ENCODE results near the gene MAP3K5. TPM values are rescaled to one million over a fixed set of nuclear protein-coding genes. Genes with fewer than 3 reads are reported as not detected.
"Not testable (repeated sequence)": the region's sequence is repeated elsewhere in the genome, so short reads cannot be mapped to it uniquely, and the experiment has no call there.

Gene MAP3K5
- total RNA-seq, 1 donor from 2014 or later: 0.02 TPM

DNA sequence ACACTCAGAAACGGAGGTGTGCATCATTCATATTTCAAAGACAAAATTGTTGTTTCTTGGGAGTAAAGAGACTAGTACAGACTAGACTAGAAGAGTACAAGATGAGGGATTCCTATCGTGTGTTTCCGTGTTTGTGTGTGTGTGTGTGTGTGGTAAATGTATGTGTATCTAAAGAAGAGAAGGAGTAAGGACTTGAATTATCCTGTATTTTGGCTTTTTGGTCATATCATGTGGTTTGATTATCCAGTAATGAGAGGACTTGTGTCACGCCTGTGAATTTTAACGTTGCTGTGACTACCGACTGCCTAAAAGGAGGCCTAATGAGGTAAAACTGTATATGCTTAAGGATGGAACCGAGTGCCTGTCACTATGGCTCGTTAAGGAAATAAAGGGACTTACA lies 197.6 kb downstream of the MAP3K5 start:
- no peak overlapping the region for H3K9ac ChIP-seq

GRCh38 chr6:136593748-136594490 lies 198.4 kb downstream of the MAP3K5 start:
- no peak overlapping the region for H3K27ac ChIP-seq
- DNase-seq (ENCODE audit: low spot score): no peak

More for the DNA sequence above, 197.6 kb downstream of the MAP3K5 start:
- Histone ChIP-seq H3K4me1 (no peaks in the 10 kb centered on the region), H2AFZ (replicated peaks) (no peak overlapping the region), H4K20me1 (ENCODE audit: low read depth) (no peaks in the 10 kb centered on the region), H3K9me3 (ENCODE audit: low read depth) (no peaks in the 10 kb centered on the region), H3K4me2 (no peak overlapping the region), H3F3A (ENCODE audit: low read depth) (no peaks in the 10 kb centered on the region), H3K4me3 (no peak overlapping the region), H3K36me3 (no peaks in the 10 kb centered on the region), H3K79me2 (ENCODE audit: low read depth) (no peaks in the 10 kb centered on the region), H3K27me3 (no peaks in the 10 kb centered on the region), H3K27ac (no peak overlapping the region)
- Mint-ChIP-seq H3K27ac (no peak overlapping the region), H3K4me3 (no peak overlapping the region), H3K4me1 (no peaks in the 10 kb centered on the region), H3K36me3 (no peaks in the 10 kb centered on the region), H3K27me3 (ENCODE audit: insufficient read depth, low read depth) (peaks cover 2% of the 10 kb centered on the region), H3K9me3 (no peaks in the 10 kb centered on the region)
- TF ChIP-seq CTCF (IDR thresholded peaks at IDR 0.05) (no peak), EZH2phosphoT487 (IDR thresholded peaks at IDR 0.05) (no peak), EZH2 (IDR thresholded peaks at IDR 0.05) (no peak)
- DNase-seq (ENCODE audit: low spot score): no peak

GRCh38 chr6:136592930-136593673 lies 199.2 kb downstream of the MAP3K5 start:
- Histone ChIP-seq H3K9ac (no peak overlapping the region), H2AFZ (replicated peaks) (no peak overlapping the region), H3K4me2 (no peak overlapping the region), H3K79me2 (ENCODE audit: low read depth) (no peaks in the 10 kb centered on the region), H3K4me1 (no peaks in the 10 kb centered on the region), H3F3A (ENCODE audit: low read depth) (no peaks in the 10 kb centered on the region), H3K36me3 (no peaks in the 10 kb centered on the region), H4K20me1 (ENCODE audit: low read depth) (no peaks in the 10 kb centered on the region), H3K27ac (no peak overlapping the region), H3K27me3 (no peaks in the 10 kb centered on the region), H3K4me3 (no peak overlapping the region), H3K9me3 (ENCODE audit: low read depth) (no peaks in the 10 kb centered on the region)
- Mint-ChIP-seq H3K9me3 (no peaks in the 10 kb centered on the region), H3K27ac (no peak overlapping the region), H3K4me1 (no peaks in the 10 kb centered on the region), H3K36me3 (no peaks in the 10 kb centered on the region), H3K27me3 (ENCODE audit: insufficient read depth, low read depth) (peaks cover 2% of the 10 kb centered on the region), H3K4me3 (no peak overlapping the region)
- TF ChIP-seq EZH2phosphoT487 (IDR thresholded peaks at IDR 0.05) (no peak), CTCF (IDR thresholded peaks at IDR 0.05) (no peak), EZH2 (IDR thresholded peaks at IDR 0.05) (no peak)
- DNase-seq (ENCODE audit: low spot score): no peak

More at GRCh38 chr6:136593748-136594490, 198.4 kb downstream of the MAP3K5 start:
- Histone ChIP-seq H3K4me1 (no peaks in the 10 kb centered on the region), H3K79me2 (ENCODE audit: low read depth) (no peaks in the 10 kb centered on the region), H3F3A (ENCODE audit: low read depth) (no peaks in the 10 kb centered on the region), H2AFZ (replicated peaks) (no peak overlapping the region), H3K4me2 (no peak overlapping the region), H3K36me3 (no peaks in the 10 kb centered on the region), H3K9ac (no peak overlapping the region), H3K4me3 (no peak overlapping the region), H3K9me3 (ENCODE audit: low read depth) (no peaks in the 10 kb centered on the region), H4K20me1 (ENCODE audit: low read depth) (no peaks in the 10 kb centered on the region), H3K27me3 (no peaks in the 10 kb centered on the region)
- Mint-ChIP-seq H3K4me3 (no peak overlapping the region), H3K36me3 (no peaks in the 10 kb centered on the region), H3K4me1 (no peaks in the 10 kb centered on the region), H3K27ac (no peak overlapping the region), H3K9me3 (no peaks in the 10 kb centered on the region), H3K27me3 (ENCODE audit: insufficient read depth, low read depth) (peaks cover 2% of the 10 kb centered on the region)
- no peak for TF ChIP-seq EZH2 (IDR thresholded peaks at IDR 0.05)

GRCh38 chr6:136591617-136592016 lies 200.7 kb downstream of the MAP3K5 start:
- Histone ChIP-seq H3K79me2 (ENCODE audit: low read depth) (no peaks in the 10 kb centered on the region), H3F3A (ENCODE audit: low read depth) (no peaks in the 10 kb centered on the region), H4K20me1 (ENCODE audit: low read depth) (no peaks in the 10 kb centered on the region), H3K9me3 (ENCODE audit: low read depth) (no peaks in the 10 kb centered on the region), H3K9ac (no peak overlapping the region), H3K27ac (no peak overlapping the region), H3K4me3 (no peak overlapping the region), H2AFZ (replicated peaks) (no peak overlapping the region), H3K4me1 (no peaks in the 10 kb centered on the region), H3K4me2 (no peak overlapping the region), H3K27me3 (no peaks in the 10 kb centered on the region), H3K36me3 (no peaks in the 10 kb centered on the region)
- no peaks in the 10 kb centered on the region for H3K9me3 Mint-ChIP-seq
- no peaks in the 10 kb centered on the region for H3K4me1 Mint-ChIP-seq
- peaks cover 2% of the 10 kb centered on the region for H3K27me3 Mint-ChIP-seq (ENCODE audit: insufficient read depth, low read depth)
- H3K27ac Mint-ChIP-seq: no peak overlapping the region
- no peak overlapping the region for H3K4me3 Mint-ChIP-seq
- no peak for DNase-seq (ENCODE audit: low spot score)
- TF ChIP-seq EZH2 (IDR thresholded peaks at IDR 0.05): no peak
- TF ChIP-seq EZH2phosphoT487 (IDR thresholded peaks at IDR 0.05): no peak
- TF ChIP-seq CTCF (IDR thresholded peaks at IDR 0.05): no peak
- H3K36me3 Mint-ChIP-seq: no peaks in the 10 kb centered on the region

DNA sequence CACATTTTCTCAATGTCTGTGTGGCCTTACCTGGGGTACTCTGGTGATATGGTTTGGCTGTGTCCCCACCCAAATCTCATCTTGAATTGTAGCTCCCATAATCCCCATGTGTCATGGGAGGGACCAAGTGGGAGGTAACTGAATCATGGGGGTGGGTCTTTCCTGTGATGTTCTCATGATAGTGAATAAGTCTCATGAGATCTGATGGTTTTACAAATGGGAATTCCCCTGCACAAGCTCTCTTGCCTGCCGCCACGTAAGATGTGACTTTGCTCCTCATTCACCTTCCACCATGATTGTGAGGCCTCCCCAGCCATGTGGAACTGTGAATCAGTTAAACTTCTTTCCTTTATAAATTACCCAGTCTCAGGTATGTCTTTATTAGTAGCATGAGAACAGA lies 201.4 kb downstream of the MAP3K5 start:
- not testable (repeated sequence) for H3K27me3 ChIP-seq; H3K36me3 Mint-ChIP-seq; H3K27ac Mint-ChIP-seq; H3K9me3 ChIP-seq (ENCODE audit: low read depth); H3K4me1 Mint-ChIP-seq; H3K4me3 Mint-ChIP-seq; H3K79me2 ChIP-seq (ENCODE audit: low read depth); H3K27ac ChIP-seq; H3F3A ChIP-seq (ENCODE audit: low read depth); H4K20me1 ChIP-seq (ENCODE audit: low read depth); H3K4me3 ChIP-seq; H3K9me3 Mint-ChIP-seq; H3K9ac ChIP-seq; DNase-seq (ENCODE audit: low spot score); H3K36me3 ChIP-seq; H3K4me2 ChIP-seq; H3K27me3 Mint-ChIP-seq (ENCODE audit: insufficient read depth, low read depth); H3K4me1 ChIP-seq; H2AFZ ChIP-seq (replicated peaks)
